Neuron (in vitro differentiated cells): ENCODE data around the gene FOXE1.

ENCODE experiments used
- H2AFZ ChIP-seq: one replicate; pipeline ENCODE4 v1.6.1; 2013; ENCODE audit warnings: low read depth, mild to moderate bottlenecking, inconsistent platforms, low read length, moderate library complexity
- H3K27me3 ChIP-seq: one replicate; pipeline ENCODE4 v1.6.1; 2013; ENCODE audit warnings: low read length; ENCODE audit not compliant: insufficient read depth
- H3K36me3 ChIP-seq: one replicate; pipeline ENCODE4 v1.6.1; 2013; ENCODE audit warnings: low read length; ENCODE audit not compliant: insufficient read depth
- H3K4me1 ChIP-seq: one replicate; pipeline ENCODE4 v1.6.1; 2013; ENCODE audit warnings: low read length; ENCODE audit not compliant: insufficient read depth
- H3K4me3 ChIP-seq: 2 replicates; pipeline ENCODE4 v1.5.1; 2013; ENCODE audit warnings: mild to moderate bottlenecking, low read length, moderate library complexity
- H3K9me3 ChIP-seq: one replicate; pipeline ENCODE4 v1.6.1; 2013; ENCODE audit warnings: low read length

The FOXE1 gene

GRCh38 chr9:97889941-97890887 is 37.2 kb downstream of the FOXE1 start:
- Histone ChIP-seq H2AFZ (no peak overlapping the region), H3K4me1 (peaks cover 18% of the 10 kb centered on the region), H3K36me3 (no peaks in the 10 kb centered on the region), H3K4me3 (no peak overlapping the region), H3K9me3 (peaks cover 2% of the 10 kb centered on the region), H3K27me3 (no peaks in the 10 kb centered on the region)

DNA sequence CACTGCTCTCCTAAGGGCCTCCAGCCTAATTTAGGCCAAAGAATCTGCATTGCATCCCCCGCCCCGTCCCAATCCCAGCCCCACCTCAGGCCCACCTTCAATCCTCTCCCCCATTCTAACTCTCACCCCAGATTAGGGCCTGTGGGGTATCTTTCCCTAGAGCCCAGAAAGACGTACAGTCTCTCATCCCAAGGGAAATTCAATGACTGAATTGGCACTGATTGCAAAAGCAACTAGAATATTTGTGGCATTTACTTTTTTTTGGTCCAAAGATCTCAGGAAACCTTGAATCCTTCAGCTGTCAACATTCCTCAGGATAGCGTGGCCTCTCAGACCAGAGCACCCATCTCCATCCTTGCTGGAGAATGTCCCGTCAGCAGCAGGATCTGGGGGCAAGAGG is 38.7 kb downstream of the FOXE1 start:
- H3K27me3 ChIP-seq = no peaks in the 10 kb centered on the region
- no peak overlapping the region for H2AFZ ChIP-seq
- H3K4me3 ChIP-seq = no peak overlapping the region
- no peaks in the 10 kb centered on the region for H3K36me3 ChIP-seq
- peaks cover 2% of the 10 kb centered on the region for H3K9me3 ChIP-seq
- H3K4me1 ChIP-seq = peaks cover 18% of the 10 kb centered on the region

- Histone ChIP-seq H3K27me3 (no peaks in the 10 kb centered on the region), H3K9me3 (peaks cover 2% of the 10 kb centered on the region), H3K4me1 (peaks cover 15% of the 10 kb centered on the region), H2AFZ (no peak overlapping the region), H3K4me3 (no peak overlapping the region), H3K36me3 (no peaks in the 10 kb centered on the region)
Measured at GRCh38 chr9:97892421-97892820, 39.4 kb downstream of the FOXE1 start.

DNA sequence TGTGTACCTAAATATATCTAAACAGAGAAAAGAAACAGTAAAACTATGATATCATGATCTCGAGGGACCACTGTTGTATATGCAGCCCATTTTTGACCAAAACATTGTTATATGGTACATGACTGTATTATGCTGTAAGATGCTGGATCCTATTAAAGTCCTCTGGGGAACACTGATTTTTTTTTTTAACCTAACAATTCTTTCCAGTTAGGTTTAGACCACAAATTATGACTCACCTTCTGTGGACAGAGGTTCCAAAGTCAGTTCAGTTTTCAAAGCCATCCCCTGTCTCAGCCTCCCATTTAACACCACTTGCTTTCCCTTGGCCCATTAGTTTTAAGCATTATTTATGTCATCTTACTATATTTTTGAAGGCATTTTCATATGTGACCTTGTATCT is 42.2 kb downstream of the FOXE1 start:
- no peaks in the 10 kb centered on the region for H3K36me3 ChIP-seq
- no peaks in the 10 kb centered on the region for H3K27me3 ChIP-seq
- no peak overlapping the region for H3K4me3 ChIP-seq
- H3K9me3 ChIP-seq = peaks cover 2% of the 10 kb centered on the region
- H2AFZ ChIP-seq = no peak overlapping the region
- H3K4me1 ChIP-seq = no peaks in the 10 kb centered on the region

GRCh38 chr9:97895695-97896332 is 42.8 kb downstream of the FOXE1 start:
- Histone ChIP-seq H2AFZ (no peak overlapping the region), H3K4me3 (no peak overlapping the region), H3K4me1 (no peaks in the 10 kb centered on the region), H3K27me3 (no peaks in the 10 kb centered on the region), H3K9me3 (peaks cover 2% of the 10 kb centered on the region), H3K36me3 (peaks cover 2% of the 10 kb centered on the region)

DNA sequence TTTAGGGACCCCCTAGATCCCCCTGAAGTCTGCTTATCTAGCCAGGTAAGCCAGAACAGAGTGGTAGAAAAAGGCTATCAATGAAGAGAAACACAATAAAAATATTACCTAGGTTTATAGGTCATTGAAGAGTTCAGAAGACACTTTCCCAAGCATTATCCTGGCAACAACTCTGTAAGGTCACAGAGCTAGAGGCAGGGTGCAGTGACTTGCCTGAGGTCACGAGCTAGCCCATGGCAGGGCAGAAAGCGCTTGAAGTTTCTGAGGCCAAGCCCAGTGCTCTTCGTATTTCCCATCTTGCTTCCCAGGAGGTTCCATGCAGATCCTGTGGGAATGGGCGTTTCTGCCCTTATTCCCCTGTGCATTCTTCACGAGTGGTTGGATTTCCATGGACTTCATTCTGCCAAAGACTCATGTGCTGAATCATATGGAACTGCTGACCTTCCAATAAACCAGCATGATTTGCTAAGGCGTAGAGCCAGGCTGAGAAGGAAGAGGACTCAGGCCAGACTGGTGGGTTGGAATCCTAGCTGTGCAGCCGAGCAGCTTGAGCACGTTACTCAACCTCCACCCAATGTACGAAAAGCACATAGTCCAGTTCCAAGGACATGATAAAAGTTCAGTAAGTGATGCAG is 47.2 kb downstream of the FOXE1 start:
- no peaks in the 10 kb centered on the region for H3K4me1 ChIP-seq
- peaks cover 12% of the 10 kb centered on the region for H3K36me3 ChIP-seq
- no peak overlapping the region for H2AFZ ChIP-seq
- H3K9me3 ChIP-seq = peaks cover 4% of the 10 kb centered on the region
- no peak overlapping the region for H3K4me3 ChIP-seq
- no peaks in the 10 kb centered on the region for H3K27me3 ChIP-seq

DNA sequence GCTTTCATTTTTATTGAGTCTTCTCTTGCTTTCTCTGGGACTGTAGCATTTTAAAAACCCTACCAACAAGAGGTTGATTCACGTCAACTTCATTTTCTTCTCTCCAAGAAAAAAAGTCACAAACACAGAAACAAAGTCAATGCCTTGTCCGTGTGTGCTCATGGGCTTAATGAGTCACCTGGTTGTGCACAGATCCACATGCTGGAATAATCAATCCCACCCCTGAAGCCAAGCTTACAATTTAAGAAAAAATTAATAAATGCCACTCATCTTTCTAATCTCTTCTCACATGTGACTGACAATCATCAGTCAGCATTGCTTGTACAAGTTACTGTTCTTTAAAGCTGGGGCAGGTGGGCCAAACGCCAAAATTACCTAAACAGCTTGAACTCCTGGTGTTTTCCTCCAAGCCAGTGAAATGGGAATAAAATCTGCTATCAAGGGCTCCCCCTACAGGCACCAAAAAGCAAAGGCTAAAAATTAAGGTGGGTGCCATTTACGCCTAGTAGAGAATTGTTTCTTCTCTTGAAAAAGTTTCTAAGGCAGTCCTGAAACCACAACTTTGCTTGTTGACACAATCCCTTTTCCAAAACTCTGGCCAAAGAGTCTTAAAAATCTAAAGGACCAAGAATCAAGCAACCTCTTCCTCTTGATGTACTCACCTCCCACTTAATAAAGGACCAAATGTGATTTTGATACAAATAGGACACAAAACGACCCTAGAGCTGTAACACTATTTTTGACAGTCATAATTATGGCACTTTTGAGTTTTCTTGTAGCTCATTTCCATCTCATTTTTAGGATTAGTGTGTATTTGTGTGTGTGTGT is 47.9 kb downstream of the FOXE1 start:
- Histone ChIP-seq H3K27me3 (no peaks in the 10 kb centered on the region), H3K4me3 (no peak overlapping the region), H3K4me1 (no peaks in the 10 kb centered on the region), H2AFZ (no peak overlapping the region), H3K9me3 (peaks cover 4% of the 10 kb centered on the region), H3K36me3 (peaks cover 17% of the 10 kb centered on the region)

DNA sequence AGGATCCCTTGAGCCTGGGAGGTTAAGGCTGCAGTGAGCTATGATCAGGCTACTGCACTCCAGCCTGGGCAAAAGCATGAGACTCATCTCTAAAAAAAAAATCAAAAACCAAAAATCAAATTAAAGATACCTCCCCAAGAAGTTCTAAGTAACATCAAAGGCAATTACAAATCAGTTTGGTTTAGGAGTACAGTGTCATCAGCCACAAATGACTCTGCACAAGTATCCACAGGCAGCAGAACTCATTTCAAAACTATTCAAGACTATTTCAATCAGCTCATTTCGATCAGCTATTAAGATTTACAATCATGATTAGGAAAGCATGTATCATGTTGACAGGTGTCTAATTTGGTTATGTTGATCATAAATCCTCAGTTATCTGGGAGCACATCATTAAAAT is 50.2 kb downstream of the FOXE1 start:
- Histone ChIP-seq H2AFZ (no peak overlapping the region), H3K9me3 (peaks cover 4% of the 10 kb centered on the region), H3K4me3 (no peak overlapping the region), H3K27me3 (no peaks in the 10 kb centered on the region), H3K36me3 (peaks cover 21% of the 10 kb centered on the region), H3K4me1 (no peaks in the 10 kb centered on the region)

DNA sequence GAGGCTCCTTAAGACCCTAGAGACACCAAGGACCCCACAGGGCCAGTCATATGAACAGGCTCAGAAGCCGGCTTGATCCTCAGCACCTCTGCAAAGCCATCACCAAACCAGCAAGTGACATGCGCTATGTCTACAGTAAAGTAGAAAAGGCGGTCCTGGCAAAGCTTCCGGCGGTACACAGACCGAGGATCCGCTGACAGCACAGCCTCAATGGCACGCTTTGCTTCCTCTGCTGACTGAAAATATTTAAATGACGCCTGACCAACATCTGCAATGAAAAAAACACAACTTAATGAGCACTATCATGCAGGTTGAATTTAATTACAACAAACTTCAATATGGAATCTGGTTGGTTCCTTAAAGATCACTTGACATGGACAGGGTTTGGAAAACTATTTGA is 51.7 kb downstream of the FOXE1 start:
- Histone ChIP-seq H3K36me3 (peaks cover 22% of the 10 kb centered on the region), H3K9me3 (peaks cover 4% of the 10 kb centered on the region), H3K27me3 (no peaks in the 10 kb centered on the region), H3K4me1 (no peaks in the 10 kb centered on the region), H3K4me3 (no peak overlapping the region), H2AFZ (no peak overlapping the region)

GRCh38 chr9:97905228-97905627 is 52.2 kb downstream of the FOXE1 start:
- Histone ChIP-seq H3K9me3 (peaks cover 4% of the 10 kb centered on the region), H3K27me3 (no peaks in the 10 kb centered on the region), H3K4me1 (no peaks in the 10 kb centered on the region), H3K4me3 (no peak overlapping the region), H2AFZ (no peak overlapping the region), H3K36me3 (peaks cover 27% of the 10 kb centered on the region)
